Measurements from ENCODE around the gene NEAT1.
A peak's percentile ranks its signal among the peaks of the same experiment; 100 is the strongest.

NEAT1 gene

DNA sequence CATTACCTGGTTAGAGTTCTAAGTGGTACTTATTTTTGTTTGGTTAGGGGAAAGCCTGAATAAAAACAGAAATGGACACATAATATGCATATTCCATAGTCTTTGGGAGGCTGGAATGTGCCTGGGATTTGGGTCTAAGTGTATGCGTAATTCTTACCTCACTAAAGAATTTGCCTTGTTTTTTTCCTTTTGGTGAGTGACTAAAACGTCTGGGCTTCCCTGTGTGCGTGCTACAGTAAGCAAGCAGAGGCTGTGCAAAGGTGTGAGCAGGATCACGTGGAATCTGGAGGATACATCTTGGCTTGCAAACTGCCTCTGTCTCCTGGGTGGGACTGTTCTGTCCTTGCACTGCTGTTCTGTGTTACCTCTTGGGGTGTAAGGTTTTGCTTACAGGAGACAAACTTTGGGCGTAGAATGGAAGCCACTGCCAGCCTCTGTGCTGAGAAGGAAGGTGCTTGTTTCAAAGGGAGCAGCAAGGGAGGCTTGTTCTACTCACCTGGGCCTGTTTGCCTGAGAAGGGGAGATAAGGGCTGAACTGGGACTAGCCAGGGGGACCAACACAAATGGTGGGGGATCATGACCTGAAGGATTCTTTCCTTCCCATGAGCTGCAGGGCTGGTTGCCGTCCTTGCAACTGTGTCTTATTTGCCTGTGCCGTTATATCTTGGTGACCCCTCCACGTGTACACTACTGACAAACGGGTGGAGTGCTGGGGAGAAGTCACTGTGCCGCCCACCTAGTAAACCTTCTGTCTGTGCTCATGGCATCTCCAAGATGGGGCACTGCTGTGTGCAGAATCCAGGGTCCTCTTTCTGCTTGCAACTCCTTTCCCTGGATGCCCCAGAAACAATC lies 4.5 kb downstream of the NEAT1 start:
- Histone ChIP-seq H3K4me2 (ENCODE audit: low read length) (peak overlapping the region; percentile 92), H2AFZ (ENCODE audit: low read depth, low read length) (no peak overlapping the region), H4K20me1 (ENCODE audit: insufficient read depth, low read length) (peaks cover 89% of the 10 kb centered on the region), H3K4me3 (ENCODE audit: low read length) (peak overlapping the region; percentile 82), H3K9me3 (ENCODE audit: insufficient read depth, low read length) (no peaks in the 10 kb centered on the region), H3K36me3 (replicated peaks; ENCODE audit: low read depth, low read length) (peaks cover 71% of the 10 kb centered on the region), H3K4me1 (ENCODE audit: low read length) (peaks cover 59% of the 10 kb centered on the region), H3K27me3 (ENCODE audit: low read depth, low read length) (no peaks in the 10 kb centered on the region), H3K27ac (ENCODE audit: low read length) (peak overlapping the region; percentile 97), H3K79me2 (ENCODE audit: low read length) (peaks cover 99% of the 10 kb centered on the region), H3K9ac (ENCODE audit: low read length) (peak overlapping the region; percentile 62)
- no peak for TF ChIP-seq EZH2phosphoT487 (IDR thresholded peaks at IDR 0.05; ENCODE audit: low read depth)
- TF ChIP-seq, protein P1, sequence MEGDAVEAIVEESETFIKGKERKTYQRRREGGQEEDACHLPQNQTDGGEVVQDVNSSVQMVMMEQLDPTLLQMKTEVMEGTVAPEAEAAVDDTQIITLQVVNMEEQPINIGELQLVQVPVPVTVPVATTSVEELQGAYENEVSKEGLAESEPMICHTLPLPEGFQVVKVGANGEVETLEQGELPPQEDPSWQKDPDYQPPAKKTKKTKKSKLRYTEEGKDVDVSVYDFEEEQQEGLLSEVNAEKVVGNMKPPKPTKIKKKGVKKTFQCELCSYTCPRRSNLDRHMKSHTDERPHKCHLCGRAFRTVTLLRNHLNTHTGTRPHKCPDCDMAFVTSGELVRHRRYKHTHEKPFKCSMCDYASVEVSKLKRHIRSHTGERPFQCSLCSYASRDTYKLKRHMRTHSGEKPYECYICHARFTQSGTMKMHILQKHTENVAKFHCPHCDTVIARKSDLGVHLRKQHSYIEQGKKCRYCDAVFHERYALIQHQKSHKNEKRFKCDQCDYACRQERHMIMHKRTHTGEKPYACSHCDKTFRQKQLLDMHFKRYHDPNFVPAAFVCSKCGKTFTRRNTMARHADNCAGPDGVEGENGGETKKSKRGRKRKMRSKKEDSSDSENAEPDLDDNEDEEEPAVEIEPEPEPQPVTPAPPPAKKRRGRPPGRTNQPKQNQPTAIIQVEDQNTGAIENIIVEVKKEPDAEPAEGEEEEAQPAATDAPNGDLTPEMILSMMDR (IDR thresholded peaks at IDR 0.05; ENCODE audit: low read depth, low read length): no peak

DNA sequence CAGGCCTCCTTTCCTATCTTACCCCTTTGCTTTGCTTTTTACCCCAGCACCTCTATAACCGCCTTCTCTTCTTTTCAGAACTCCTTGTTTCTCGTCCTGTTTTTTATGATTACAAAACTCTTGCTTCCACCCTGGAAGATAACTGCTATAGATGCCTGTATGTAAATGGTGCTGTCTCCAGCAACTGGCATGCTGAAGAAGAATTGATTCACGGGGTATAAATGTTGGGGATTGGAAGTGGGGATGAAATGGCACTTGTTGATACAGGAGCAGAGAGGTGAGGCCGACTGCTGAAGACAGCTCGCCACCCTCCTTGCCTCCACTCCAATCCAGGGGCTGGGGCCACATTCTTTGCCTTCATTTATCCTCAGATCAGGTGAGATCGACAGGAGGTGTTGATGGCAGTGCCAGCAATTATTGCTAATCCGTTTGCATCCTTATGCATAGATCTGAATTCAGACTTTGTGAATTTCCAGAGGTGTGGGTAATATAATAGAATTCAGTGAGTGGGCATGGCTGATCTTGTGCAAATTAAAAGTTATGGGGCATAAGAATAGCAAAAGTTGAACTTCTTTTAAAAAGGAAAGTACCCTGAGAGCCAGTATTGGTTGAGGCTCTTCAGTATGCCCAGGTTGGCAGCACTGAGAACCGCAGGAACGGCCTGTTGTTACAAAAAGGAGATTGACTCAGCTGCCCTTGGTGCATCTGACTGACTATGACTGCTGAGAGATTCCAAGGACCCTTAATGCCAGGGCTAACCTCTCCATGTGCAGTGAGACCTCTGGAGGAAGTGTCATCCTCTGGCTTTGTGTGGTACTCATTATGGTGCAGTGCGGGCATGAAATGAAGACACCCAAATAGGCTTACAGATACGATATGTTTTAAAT lies 5.3 kb downstream of the NEAT1 start:
- H3K9ac ChIP-seq (ENCODE audit: low read length): no peak overlapping the region
- peak overlapping the region; percentile 82 for H3K4me3 ChIP-seq (ENCODE audit: low read length)
- peaks cover 98% of the 10 kb centered on the region for H4K20me1 ChIP-seq (ENCODE audit: insufficient read depth, low read length)

DNA sequence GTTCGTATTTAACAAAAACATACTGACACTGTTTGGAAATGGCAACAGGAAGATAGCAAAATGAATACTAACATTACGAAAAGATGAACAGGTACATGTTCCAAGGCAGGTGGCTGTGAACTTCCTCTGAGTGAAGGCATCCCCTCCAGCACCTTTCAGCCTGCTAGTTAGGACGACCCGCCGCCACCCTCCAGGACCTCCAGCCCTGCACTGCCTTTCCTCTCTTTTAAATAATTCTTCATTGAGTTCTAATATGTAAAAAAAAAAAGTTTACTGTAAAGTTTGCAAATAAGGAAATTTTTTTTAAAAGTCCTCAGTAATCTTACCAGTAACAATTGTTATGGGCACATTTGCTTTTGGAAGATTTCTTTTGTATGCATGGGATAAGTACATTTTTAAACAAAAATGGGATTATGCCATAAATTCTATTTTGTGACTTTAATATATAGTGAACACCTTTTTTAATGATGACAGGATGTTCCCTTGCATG lies 6.0 kb downstream of the NEAT1 start:
- Histone ChIP-seq H3K36me3 (replicated peaks; ENCODE audit: low read depth, low read length) (peaks cover 74% of the 10 kb centered on the region), H3K4me1 (ENCODE audit: low read length) (peaks cover 59% of the 10 kb centered on the region), H3K4me3 (ENCODE audit: low read length) (peak overlapping the region; percentile 82), H4K20me1 (ENCODE audit: insufficient read depth, low read length) (peaks cover 98% of the 10 kb centered on the region), H3K9ac (ENCODE audit: low read length) (0 out of 2 replicates have a peak overlapping the region, but pooled peaks have one; percentile 10), H3K27ac (ENCODE audit: low read length) (0 out of 2 replicates have a peak overlapping the region, but pooled peaks have one; percentile 0), H2AFZ (ENCODE audit: low read depth, low read length) (no peak overlapping the region), H3K79me2 (ENCODE audit: low read length) (peaks cover 98% of the 10 kb centered on the region), H3K4me2 (ENCODE audit: low read length) (peak overlapping the region; percentile 92), H3K27me3 (ENCODE audit: low read depth, low read length) (no peaks in the 10 kb centered on the region), H3K9me3 (ENCODE audit: insufficient read depth, low read length) (no peaks in the 10 kb centered on the region)
- TF ChIP-seq, protein P1 (IDR thresholded peaks at IDR 0.05; ENCODE audit: low read depth, low read length): no peak
- TF ChIP-seq EZH2phosphoT487 (IDR thresholded peaks at IDR 0.05; ENCODE audit: low read depth): no peak

More for the DNA sequence above, 5.3 kb downstream of the NEAT1 start:
- Histone ChIP-seq H3K4me1 (ENCODE audit: low read length) (peaks cover 59% of the 10 kb centered on the region), H3K27me3 (ENCODE audit: low read depth, low read length) (no peaks in the 10 kb centered on the region), H3K27ac (ENCODE audit: low read length) (0 out of 2 replicates have a peak overlapping the region, but pooled peaks have one; percentile 0), H3K9me3 (ENCODE audit: insufficient read depth, low read length) (no peaks in the 10 kb centered on the region), H3K79me2 (ENCODE audit: low read length) (peaks cover 100% of the 10 kb centered on the region), H3K36me3 (replicated peaks; ENCODE audit: low read depth, low read length) (peaks cover 76% of the 10 kb centered on the region), H2AFZ (ENCODE audit: low read depth, low read length) (no peak overlapping the region), H3K4me2 (ENCODE audit: low read length) (peak overlapping the region; percentile 92)
- TF ChIP-seq EZH2phosphoT487 (IDR thresholded peaks at IDR 0.05; ENCODE audit: low read depth): no peak
- TF ChIP-seq, protein P1 (IDR thresholded peaks at IDR 0.05; ENCODE audit: low read depth, low read length): no peak
